ENCODE data around the gene MARS1.
"Not testable (repeated sequence)": the region's sequence is repeated elsewhere in the genome, so short reads cannot be mapped to it uniquely, and the experiment has no call there.

MARS1 gene

DNA sequence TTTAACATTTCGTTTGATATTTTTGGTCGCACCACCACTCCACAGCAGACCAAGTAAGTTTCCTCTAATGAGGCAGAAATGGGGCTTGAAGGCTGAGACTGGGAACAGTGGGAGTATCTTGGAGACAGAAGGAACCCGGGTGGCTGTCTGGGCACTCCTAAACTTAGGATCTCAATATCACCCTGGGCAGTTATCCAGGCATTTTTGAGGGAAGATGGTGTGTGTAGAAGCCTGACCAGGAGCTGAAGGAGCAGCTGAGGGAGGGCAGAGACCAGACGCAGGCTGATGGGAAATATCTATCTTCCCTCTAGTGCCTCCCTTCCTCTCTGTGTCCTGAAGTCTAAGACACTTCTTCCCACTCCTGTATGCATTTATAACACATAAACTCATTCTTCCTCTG is 10.7 kb downstream of the MARS1 start:
- no peak overlapping the region for H3K4me3 ChIP-seq (ENCODE audit: control insufficient read depth, low read depth, low read length)
- TF ChIP-seq, protein P1, sequence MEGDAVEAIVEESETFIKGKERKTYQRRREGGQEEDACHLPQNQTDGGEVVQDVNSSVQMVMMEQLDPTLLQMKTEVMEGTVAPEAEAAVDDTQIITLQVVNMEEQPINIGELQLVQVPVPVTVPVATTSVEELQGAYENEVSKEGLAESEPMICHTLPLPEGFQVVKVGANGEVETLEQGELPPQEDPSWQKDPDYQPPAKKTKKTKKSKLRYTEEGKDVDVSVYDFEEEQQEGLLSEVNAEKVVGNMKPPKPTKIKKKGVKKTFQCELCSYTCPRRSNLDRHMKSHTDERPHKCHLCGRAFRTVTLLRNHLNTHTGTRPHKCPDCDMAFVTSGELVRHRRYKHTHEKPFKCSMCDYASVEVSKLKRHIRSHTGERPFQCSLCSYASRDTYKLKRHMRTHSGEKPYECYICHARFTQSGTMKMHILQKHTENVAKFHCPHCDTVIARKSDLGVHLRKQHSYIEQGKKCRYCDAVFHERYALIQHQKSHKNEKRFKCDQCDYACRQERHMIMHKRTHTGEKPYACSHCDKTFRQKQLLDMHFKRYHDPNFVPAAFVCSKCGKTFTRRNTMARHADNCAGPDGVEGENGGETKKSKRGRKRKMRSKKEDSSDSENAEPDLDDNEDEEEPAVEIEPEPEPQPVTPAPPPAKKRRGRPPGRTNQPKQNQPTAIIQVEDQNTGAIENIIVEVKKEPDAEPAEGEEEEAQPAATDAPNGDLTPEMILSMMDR (conservative IDR thresholded peaks at IDR 0.05; ENCODE audit: control insufficient read depth, insufficient read depth, low read depth, low read length): no peak
- DNase-seq (ENCODE audit: low read depth): no peak

DNA sequence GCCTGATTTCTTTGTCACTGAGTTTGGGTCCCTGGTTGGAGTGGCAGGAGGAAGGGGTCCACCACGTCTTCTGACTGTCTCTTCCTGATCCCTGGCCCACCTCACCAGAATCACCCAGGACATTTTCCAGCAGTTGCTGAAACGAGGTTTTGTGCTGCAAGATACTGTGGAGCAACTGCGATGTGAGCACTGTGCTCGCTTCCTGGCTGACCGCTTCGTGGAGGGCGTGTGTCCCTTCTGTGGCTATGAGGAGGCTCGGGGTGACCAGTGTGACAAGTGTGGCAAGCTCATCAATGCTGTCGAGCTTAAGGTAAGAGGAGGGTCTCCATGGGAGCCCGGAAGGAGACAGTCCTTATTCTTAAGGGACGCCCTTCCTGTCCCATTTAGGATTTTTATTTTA is 12.3 kb downstream of the MARS1 start:
- no peak for DNase-seq (ENCODE audit: low read depth)
- TF ChIP-seq, protein P1 (conservative IDR thresholded peaks at IDR 0.05; ENCODE audit: control insufficient read depth, insufficient read depth, low read depth, low read length): no peak
- H3K4me3 ChIP-seq (ENCODE audit: control insufficient read depth, low read depth, low read length): no peak overlapping the region

DNA sequence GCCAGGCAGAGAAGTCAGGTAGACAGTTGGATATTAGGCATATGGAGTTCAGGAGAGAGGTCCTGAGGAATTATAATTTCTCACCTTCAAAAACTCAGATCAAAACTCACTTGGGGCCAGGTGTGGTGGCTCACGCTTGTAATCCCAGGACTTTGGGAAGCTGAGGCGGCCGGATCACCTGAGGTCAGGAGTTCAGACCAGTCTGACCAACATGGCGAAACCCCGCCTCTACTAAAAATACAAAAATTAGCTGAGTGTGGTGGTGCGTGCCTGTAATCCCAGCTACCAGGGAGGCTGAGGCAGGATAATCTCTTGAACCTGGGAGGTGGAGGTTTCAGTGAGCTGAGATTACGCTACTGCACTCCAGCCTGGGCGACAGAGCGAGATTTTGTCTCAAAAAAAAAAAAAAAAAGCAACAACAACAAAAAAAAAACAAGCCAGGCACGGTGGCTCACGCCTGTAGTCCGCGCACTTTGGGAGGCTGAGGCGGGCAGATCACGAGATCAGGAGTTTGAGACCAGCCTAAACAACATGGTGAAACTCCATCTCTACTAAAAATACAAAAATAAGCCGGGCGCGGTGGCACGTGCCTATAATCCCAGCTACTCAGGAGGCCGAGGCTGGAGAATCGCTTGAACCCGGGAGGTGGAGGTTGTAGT is 14.6 kb downstream of the MARS1 start:
- not testable (repeated sequence) for H3K4me3 ChIP-seq (ENCODE audit: control insufficient read depth, low read depth, low read length); DNase-seq (ENCODE audit: low read depth)

DNA sequence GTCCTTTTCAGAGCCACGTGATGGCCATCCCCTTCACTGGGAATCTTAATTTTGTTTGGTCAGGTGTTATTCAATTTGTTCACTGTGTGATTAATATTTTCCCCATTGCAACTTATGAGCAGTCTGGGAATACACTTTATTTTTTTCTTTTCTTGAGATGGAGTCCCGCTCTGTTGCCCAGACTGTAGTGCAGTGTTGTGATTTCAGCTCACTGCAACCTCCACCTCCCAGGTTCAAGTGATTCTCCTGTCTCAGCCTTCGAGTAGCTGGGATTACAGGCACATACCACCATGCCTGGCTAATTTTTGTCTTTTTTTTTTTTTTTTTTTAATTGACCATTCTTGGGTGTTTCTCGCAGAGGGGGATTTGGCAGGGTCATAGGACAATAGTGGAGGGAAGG is 18.7 kb downstream of the MARS1 start:
- DNase-seq (ENCODE audit: low read depth); H3K4me3 ChIP-seq (ENCODE audit: control insufficient read depth, low read depth, low read length): not testable (repeated sequence)

DNA sequence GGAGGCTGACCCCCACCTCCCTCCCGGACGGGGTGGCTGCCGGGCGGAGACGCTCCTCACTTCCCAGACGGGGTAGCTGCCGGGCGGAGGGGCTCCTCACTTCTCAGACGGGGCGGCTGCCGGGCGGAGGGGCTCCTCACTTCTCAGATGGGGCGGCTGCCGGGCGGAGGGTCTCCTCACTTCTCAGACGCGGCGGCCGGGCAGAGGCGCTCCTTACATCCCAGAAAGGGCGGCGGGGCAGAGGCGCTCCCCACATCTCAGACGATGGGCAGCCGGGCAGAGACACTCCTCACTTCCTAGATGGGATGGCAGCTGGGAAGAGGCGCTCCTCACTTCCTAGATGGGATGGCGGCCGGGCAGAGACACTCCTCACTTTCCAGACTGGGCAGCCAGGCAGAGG is 19.9 kb downstream of the MARS1 start:
- not testable (repeated sequence) for DNase-seq (ENCODE audit: low read depth); H3K4me3 ChIP-seq (ENCODE audit: control insufficient read depth, low read depth, low read length)

DNA sequence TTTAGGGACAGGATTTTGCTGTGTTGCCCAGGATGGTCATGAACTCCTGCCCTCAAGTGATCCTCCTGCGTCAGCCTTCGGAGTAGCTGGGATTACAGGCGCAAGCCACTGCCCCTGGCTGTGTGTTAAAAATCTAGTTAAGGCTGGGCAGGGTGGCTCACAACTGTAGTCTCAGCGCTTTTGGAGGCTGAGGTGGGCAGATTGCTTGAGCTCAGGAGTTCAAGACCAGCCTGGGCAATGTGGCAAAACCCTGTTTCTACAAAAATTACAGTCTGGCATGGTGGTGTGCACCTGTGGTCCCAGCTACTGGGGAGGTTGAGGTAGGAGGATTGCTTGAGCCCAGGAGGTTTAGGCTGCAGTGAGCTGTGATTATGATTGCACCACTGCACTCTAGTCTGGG is 23.3 kb downstream of the MARS1 start:
- TF ChIP-seq, protein P1 (conservative IDR thresholded peaks at IDR 0.05; ENCODE audit: control insufficient read depth, insufficient read depth, low read depth, low read length): no peak
- H3K4me3 ChIP-seq (ENCODE audit: control insufficient read depth, low read depth, low read length): no peak overlapping the region
- DNase-seq (ENCODE audit: low read depth): no peak

DNA sequence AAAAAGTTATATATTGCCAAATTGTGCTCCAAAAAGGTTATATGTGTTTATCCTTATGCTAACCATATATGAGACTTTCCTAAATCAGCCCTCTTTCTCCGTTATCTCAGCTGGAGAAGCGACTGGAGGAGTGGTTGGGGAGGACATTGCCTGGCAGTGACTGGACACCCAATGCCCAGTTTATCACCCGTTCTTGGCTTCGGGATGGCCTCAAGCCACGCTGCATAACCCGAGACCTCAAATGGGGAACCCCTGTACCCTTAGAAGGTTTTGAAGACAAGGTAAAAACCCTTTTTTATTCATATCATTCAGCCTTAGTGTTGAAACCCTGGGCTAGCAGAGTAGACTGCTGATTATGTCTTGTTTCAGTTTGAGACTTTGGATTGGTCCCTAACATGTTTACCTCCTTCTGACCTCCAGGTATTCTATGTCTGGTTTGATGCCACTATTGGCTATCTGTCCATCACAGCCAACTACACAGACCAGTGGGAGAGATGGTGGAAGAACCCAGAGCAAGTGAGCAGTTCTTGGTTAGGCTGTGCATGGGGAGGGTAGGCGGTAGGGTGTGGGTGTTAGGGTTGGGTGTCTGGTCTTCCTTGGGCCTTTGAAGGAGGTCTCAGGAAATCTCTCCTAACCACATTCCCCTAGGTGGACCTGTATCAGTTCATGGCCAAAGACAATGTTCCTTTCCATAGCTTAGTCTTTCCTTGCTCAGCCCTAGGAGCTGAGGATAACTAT is 23.9 kb downstream of the MARS1 start:
- DNase-seq (ENCODE audit: low read depth): no peak
- TF ChIP-seq, protein P1 (conservative IDR thresholded peaks at IDR 0.05; ENCODE audit: control insufficient read depth, insufficient read depth, low read depth, low read length): no peak
- H3K4me3 ChIP-seq (ENCODE audit: control insufficient read depth, low read depth, low read length): no peak overlapping the region

DNA sequence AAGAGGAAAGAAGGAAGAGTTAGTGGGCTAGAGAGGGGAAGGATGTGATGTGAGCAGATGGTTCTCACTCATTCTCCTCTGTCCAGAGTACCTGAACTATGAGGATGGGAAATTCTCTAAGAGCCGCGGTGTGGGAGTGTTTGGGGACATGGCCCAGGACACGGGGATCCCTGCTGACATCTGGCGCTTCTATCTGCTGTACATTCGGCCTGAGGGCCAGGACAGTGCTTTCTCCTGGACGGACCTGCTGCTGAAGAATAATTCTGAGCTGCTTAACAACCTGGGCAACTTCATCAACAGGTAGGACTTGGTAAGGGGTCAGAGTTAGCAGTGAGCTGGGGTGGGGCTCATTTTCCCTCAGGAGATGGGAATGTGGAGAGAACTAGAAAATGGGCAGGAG is 24.8 kb downstream of the MARS1 start:
- TF ChIP-seq, protein P1 (conservative IDR thresholded peaks at IDR 0.05; ENCODE audit: control insufficient read depth, insufficient read depth, low read depth, low read length): no peak
- no peak for DNase-seq (ENCODE audit: low read depth)
- H3K4me3 ChIP-seq (ENCODE audit: control insufficient read depth, low read depth, low read length): no peak overlapping the region
